A549 treated with AZD9567 at 1 μM for 4 hours (cell line): ENCODE data around the gene SOWAHD. TPM values are rescaled to one million over a fixed set of nuclear protein-coding genes. Genes with fewer than 3 reads are reported as not detected.

Source experiments
- total RNA-seq: library from RNA; stranded (reverse); fragments of 200-300 nt; extraction: Qiagen RNA extraction; gene quantifications from 5 replicates; pipeline ENCODE4 v1.2.3, GENCODE V29; 2022; ENCODE audit not compliant: insufficient read depth

Gene SOWAHD
- total RNA-seq, result 0.07 to 0.12 TPM (median 0.07 TPM) in 3 of 5 replicates, not detected in the others

GRCh38 chrX:119757979-119758730, at the start of gene SOWAHD:
Gene SOWAHD (plus strand): TSS chrX:119758588. CDS start chrX:119758668, 80 bp downstream.

GRCh38 chrX:119791437-119792231, 33.2 kb downstream of the SOWAHD start, which contains the start of gene RPL39:
Gene RPL39 (minus strand): TSS chrX:119791630. CDS start chrX:119791576, 54 bp downstream.

Other genes starting within 250 kb of the SOWAHD start
- 30.9 to 41.6 TPM (median 32.2 TPM) in 5 replicates for gene STEEP1, start 193.2 kb upstream of the SOWAHD start, total RNA-seq
- gene UBE2A, start 184.0 kb upstream of the SOWAHD start, total RNA-seq, result 138 to 176 TPM (median 142 TPM) in 5 replicates
- 17.6 to 22.3 TPM (median 18.5 TPM) in 5 replicates for gene NKRF, start 152.2 kb upstream of the SOWAHD start, total RNA-seq
- 9.6 to 16.0 TPM (median 11.4 TPM) in 5 replicates for gene SEPTIN6, start 65.4 kb upstream of the SOWAHD start, total RNA-seq
- gene RPL39, start 33.0 kb downstream of the SOWAHD start, total RNA-seq, result 3,648 to 5,308 TPM (median 3,733 TPM) in 5 replicates
- gene UPF3B, start 94.4 kb downstream of the SOWAHD start, total RNA-seq, result 17.7 to 22.9 TPM (median 18.2 TPM) in 5 replicates
- 26.2 to 35.5 TPM (median 34.1 TPM) in 5 replicates for gene RNF113A, start 113.1 kb downstream of the SOWAHD start, total RNA-seq
- gene NDUFA1, start 113.2 kb downstream of the SOWAHD start, total RNA-seq, result 247 to 278 TPM (median 248 TPM) in 5 replicates
- 0.27 TPM in 1 of 5 replicates, not detected in the others for gene AKAP14, start 137.3 kb downstream of the SOWAHD start, total RNA-seq
- gene NKAP, start 185.2 kb downstream of the SOWAHD start, total RNA-seq, result 6.6 to 7.5 TPM (median 7.2 TPM) in 5 replicates